ENCODE measurements around the gene GP5. TPM values are rescaled to one million over a fixed set of nuclear protein-coding genes. Genes with fewer than 3 reads are reported as not detected.

GP5 gene
- total RNA-seq, 2 donors from 2014 or later = not detected

GRCh38 chr3:194351080-194351672 lies 47.9 kb downstream of the GP5 start, which contains the start of gene CPN2:
Gene CPN2 (minus strand): TSS chr3:194351328. CDS start chr3:194342702, 8,626 bp downstream.
- no peak within 1 kb of the TSS for H3K4me3 ChIP-seq
- H3K27me3 ChIP-seq (replicated peaks; ENCODE audit: insufficient read depth) = no peaks in the 10 kb centered on the region
- no peaks in the 10 kb centered on the region for H3K4me1 ChIP-seq (replicated peaks)
- TF ChIP-seq POLR2A (IDR thresholded peaks at IDR 0.05) = no peak
- no peak for TF ChIP-seq POLR2AphosphoS5 (IDR thresholded peaks at IDR 0.05)
- TF ChIP-seq CTCF (IDR thresholded peaks at IDR 0.05) = no peak
- H3K27ac ChIP-seq = no peak within 1 kb of the TSS
- WGBS = 89% methylated on average over 24 of the region's 24 CpGs
- intact Hi-C loops (cut with DNase I) = loop anchor here (10.0 kb wide), 1 partner anchor 686 kb away; no protein-coding TSS in a partner anchor
- no peak for DNase-seq (ENCODE audit: low spot score)
- no peaks in the 10 kb centered on the region for H3K36me3 ChIP-seq
- no peaks in the 10 kb centered on the region for H3K9me3 ChIP-seq

GRCh38 chr3:194350726-194351071 lies 48.4 kb downstream of the GP5 start:
- no peak for DNase-seq (ENCODE audit: low spot score)
- intact Hi-C loops (cut with DNase I) = loop anchor here (10.0 kb wide), 1 partner anchor 686 kb away; no protein-coding TSS in a partner anchor
- H3K9me3 ChIP-seq = no peaks in the 10 kb centered on the region
- no peak for TF ChIP-seq POLR2A (IDR thresholded peaks at IDR 0.05)
- no peak for TF ChIP-seq CTCF (IDR thresholded peaks at IDR 0.05)
- no peak for TF ChIP-seq POLR2AphosphoS5 (IDR thresholded peaks at IDR 0.05)
- no peak overlapping the region for H3K4me3 ChIP-seq
- 82% methylated on average over 3 of the region's 3 CpGs for WGBS
- H3K27ac ChIP-seq = no peak overlapping the region
- no peaks in the 10 kb centered on the region for H3K4me1 ChIP-seq (replicated peaks)
- H3K36me3 ChIP-seq = no peaks in the 10 kb centered on the region
- no peaks in the 10 kb centered on the region for H3K27me3 ChIP-seq (replicated peaks; ENCODE audit: insufficient read depth)

- no peaks in the 10 kb centered on the region for H3K27me3 ChIP-seq (replicated peaks; ENCODE audit: insufficient read depth)
- H3K4me3 ChIP-seq = no peak overlapping the region
- no peaks in the 10 kb centered on the region for H3K36me3 ChIP-seq
- no peaks in the 10 kb centered on the region for H3K4me1 ChIP-seq (replicated peaks)
- H3K27ac ChIP-seq = no peak overlapping the region
- 81% methylated on average over 6 of the region's 6 CpGs for WGBS
- intact Hi-C loops (cut with DNase I) = no loop called here
- no peak for TF ChIP-seq CTCF (IDR thresholded peaks at IDR 0.05)
- TF ChIP-seq POLR2A (IDR thresholded peaks at IDR 0.05) = no peak
- TF ChIP-seq POLR2AphosphoS5 (IDR thresholded peaks at IDR 0.05) = no peak
- DNase-seq (ENCODE audit: low spot score) = no peak
- no peaks in the 10 kb centered on the region for H3K9me3 ChIP-seq
Measured at GRCh38 chr3:194348354-194348753, 50.7 kb downstream of the GP5 start.

GRCh38 chr3:194346621-194347020 lies 52.4 kb downstream of the GP5 start:
- no peak overlapping the region for H3K4me3 ChIP-seq
- intact Hi-C loops (cut with DNase I) = no loop called here
- no peak for TF ChIP-seq CTCF (IDR thresholded peaks at IDR 0.05)
- TF ChIP-seq POLR2AphosphoS5 (IDR thresholded peaks at IDR 0.05) = no peak
- no peak for TF ChIP-seq POLR2A (IDR thresholded peaks at IDR 0.05)
- H3K4me1 ChIP-seq (replicated peaks) = no peaks in the 10 kb centered on the region
- H3K9me3 ChIP-seq = no peaks in the 10 kb centered on the region
- H3K27me3 ChIP-seq (replicated peaks; ENCODE audit: insufficient read depth) = no peaks in the 10 kb centered on the region
- WGBS = 83% methylated on average over 5 of the region's 5 CpGs
- H3K27ac ChIP-seq = no peak overlapping the region
- no peaks in the 10 kb centered on the region for H3K36me3 ChIP-seq
- no peak for DNase-seq (ENCODE audit: low spot score)

GRCh38 chr3:194346035-194346434 lies 53.0 kb downstream of the GP5 start:
- 95% methylated on average over 6 of the region's 9 CpGs for WGBS
- H3K4me1 ChIP-seq (replicated peaks) = no peaks in the 10 kb centered on the region
- no peaks in the 10 kb centered on the region for H3K9me3 ChIP-seq
- no peak overlapping the region for H3K4me3 ChIP-seq
- intact Hi-C loops (cut with DNase I) = no loop called here
- H3K27ac ChIP-seq = no peak overlapping the region
- no peak for DNase-seq (ENCODE audit: low spot score)
- TF ChIP-seq CTCF (IDR thresholded peaks at IDR 0.05) (no peak), POLR2A (IDR thresholded peaks at IDR 0.05) (no peak)
- H3K27me3 ChIP-seq (replicated peaks; ENCODE audit: insufficient read depth) = no peaks in the 10 kb centered on the region
- no peaks in the 10 kb centered on the region for H3K36me3 ChIP-seq

Measured in prostate gland (tissue), 2 donors.